ENCODE measurements around the gene GPR158.

GRCh38 chr10:25232204-25232603, 57.4 kb downstream of the GPR158 start:
- no peak for TF ChIP-seq POLR2A (IDR thresholded peaks at IDR 0.05; ENCODE audit: low read depth, low read length)
- TF ChIP-seq POLR2AphosphoS5 (IDR thresholded peaks at IDR 0.05; ENCODE audit: low read depth, low read length) = no peak

Data from GM12892 (cell line).